WTC11 (cell line): ENCODE results near the gene CDH3. TPM values are rescaled to one million over a fixed set of nuclear protein-coding genes. Genes with fewer than 3 reads are reported as not detected.

Source experiments
- ATAC-seq: fragments of 200-7000 bp; cut with Tn5 transposase; 2 replicates; pipeline ENCODE4 v1.10.0; 2021; ENCODE audit warnings: mild to moderate bottlenecking, moderate library complexity
- CTCF ChIA-PET: fragments of 300-600 bp; sonication (Branson Sonifier 250); formaldehyde crosslinking; loops from one replicate; lab custom pipeline; 2021; ENCODE audit warnings: antibody characterized with exemption; lab: Charles Lee
- POLR2A ChIA-PET: fragments of 350-600 bp; sonication (Branson Sonifier 250); formaldehyde crosslinking; loops from one replicate; lab custom pipeline; 2021; ENCODE audit warnings: antibody characterized with exemption; lab: Charles Lee
- DNase-seq: peaks from one replicate; pipeline ENCODE4 v3.0.0; 2021; ENCODE audit warnings: low spot score
- H3K27ac Mint-ChIP-seq: 2 replicates; pipeline ENCODE4 v1.8.0; 2021; ENCODE audit warnings: mixed read lengths
- H3K27me3 Mint-ChIP-seq: 2 replicates; pipeline ENCODE4 v1.8.0; 2021; ENCODE audit warnings: low read depth, mild to moderate bottlenecking, moderate library complexity, mixed read lengths
- H3K36me3 Mint-ChIP-seq: 2 replicates; pipeline ENCODE4 v1.8.0; 2021; ENCODE audit warnings: mixed read lengths
- H3K4me1 Mint-ChIP-seq: 2 replicates; pipeline ENCODE4 v1.8.0; 2022; ENCODE audit warnings: mixed read lengths
- H3K4me3 Mint-ChIP-seq: 2 replicates; pipeline ENCODE4 v1.8.0; 2021; ENCODE audit warnings: mild to moderate bottlenecking, moderate library complexity, mixed read lengths
- H3K9me3 Mint-ChIP-seq: 2 replicates; pipeline ENCODE4 v1.8.0; 2021; ENCODE audit warnings: mixed read lengths
- AR ChIP-seq: fragments of 250-450 bp; sonication (Bioruptor Pico); IDR thresholded peaks from 2 replicates; pipeline ENCODE4 v1.9.0; 2021; ENCODE audit warnings: mild to moderate bottlenecking
- ATF3 ChIP-seq: sonication (generic); formaldehyde crosslinking; conservative IDR thresholded peaks from 2 replicates; pipeline ENCODE4 v1.8.1; 2022; ENCODE audit warnings: mild to moderate bottlenecking, missing genetic modification reagents
- CDX4 ChIP-seq: fragments of 250-450 bp; sonication (Bioruptor Pico); IDR thresholded peaks from 2 replicates; pipeline ENCODE4 v1.9.0; 2021; ENCODE audit warnings: moderate library complexity, mild to moderate bottlenecking, inconsistent platforms, borderline replicate concordance
- EMX1 ChIP-seq: fragments of 250-450 bp; sonication (Bioruptor Pico); IDR thresholded peaks from 2 replicates; pipeline ENCODE4 v1.8.0; 2021; ENCODE audit warnings: mild to moderate bottlenecking
- FOXK1 ChIP-seq: sonication (generic); formaldehyde crosslinking; IDR thresholded peaks from 2 replicates; pipeline ENCODE4 v1.8.0; 2022; ENCODE audit warnings: mild to moderate bottlenecking, moderate library complexity, missing genetic modification reagents
- FOXP1 ChIP-seq: sonication (generic); formaldehyde crosslinking; IDR thresholded peaks from 2 replicates; pipeline ENCODE4 v1.8.0; 2022; ENCODE audit warnings: missing genetic modification reagents, mild to moderate bottlenecking, moderate library complexity, borderline replicate concordance
- FOXP4 ChIP-seq: sonication (generic); formaldehyde crosslinking; IDR thresholded peaks from 2 replicates; pipeline ENCODE4 v1.8.0; 2022; ENCODE audit warnings: mild to moderate bottlenecking, missing genetic modification reagents
- GRHL2 ChIP-seq: fragments of 250-450 bp; sonication (Bioruptor Pico); IDR thresholded peaks from 2 replicates; pipeline ENCODE4 v1.8.0; 2022; ENCODE audit warnings: mild to moderate bottlenecking, moderate library complexity; ENCODE audit not compliant: insufficient replicate concordance, severe bottlenecking
- HMGXB4 ChIP-seq: sonication (generic); formaldehyde crosslinking; IDR thresholded peaks from 2 replicates; pipeline ENCODE4 v1.8.1; 2023; ENCODE audit warnings: mild to moderate bottlenecking, moderate library complexity, missing genetic modification reagents
- IRF1 ChIP-seq: sonication (generic); formaldehyde crosslinking; IDR thresholded peaks from 2 replicates; pipeline ENCODE4 v1.8.0; 2023; ENCODE audit warnings: missing genetic modification reagents
- KAT7 ChIP-seq: sonication (generic); formaldehyde crosslinking; IDR thresholded peaks from 2 replicates; pipeline ENCODE4 v1.8.1; 2023; ENCODE audit warnings: missing genetic modification reagents, mild to moderate bottlenecking, borderline replicate concordance
- NFATC4 ChIP-seq: fragments of 250-450 bp; sonication (Bioruptor Pico); IDR thresholded peaks from 2 replicates; pipeline ENCODE4 v1.9.0; 2021; ENCODE audit warnings: mild to moderate bottlenecking
- NFYB ChIP-seq: sonication (generic); formaldehyde crosslinking; conservative IDR thresholded peaks from 2 replicates; pipeline ENCODE4 v1.8.0; 2022; ENCODE audit warnings: low read depth, missing genetic modification reagents
- NR2C2 ChIP-seq: sonication (generic); formaldehyde crosslinking; IDR thresholded peaks from 2 replicates; pipeline ENCODE4 v1.8.0; 2022; ENCODE audit warnings: mild to moderate bottlenecking, missing genetic modification reagents
- NR3C1 ChIP-seq: sonication (generic); formaldehyde crosslinking; conservative IDR thresholded peaks from 2 replicates; pipeline ENCODE4 v1.8.1; 2023; ENCODE audit warnings: low read depth, mild to moderate bottlenecking, missing genetic modification reagents
- SP1 ChIP-seq: sonication (generic); formaldehyde crosslinking; conservative IDR thresholded peaks from 2 replicates; pipeline ENCODE4 v1.8.1; 2022; ENCODE audit warnings: missing genetic modification reagents
- ZMAT4 ChIP-seq: fragments of 250-450 bp; sonication (Bioruptor Pico); IDR thresholded peaks from 2 replicates; pipeline ENCODE4 v1.9.0; 2021; ENCODE audit warnings: mild to moderate bottlenecking
- ZNF396 ChIP-seq: fragments of 250-450 bp; sonication (Bioruptor Pico); IDR thresholded peaks from 2 replicates; pipeline ENCODE4 v1.8.0; 2021; ENCODE audit warnings: mild to moderate bottlenecking, moderate library complexity, borderline replicate concordance
- ZNF425 ChIP-seq: fragments of 250-450 bp; sonication (Bioruptor Pico); conservative IDR thresholded peaks from 2 replicates; pipeline ENCODE4 v1.9.0; 2021; ENCODE audit warnings: mild to moderate bottlenecking
- total RNA-seq: library from RNA; stranded (reverse); gene quantifications from 3 replicates; pipeline ENCODE4 v1.2.3, GENCODE V29; 2021

CDH3 gene
- total RNA-seq, 1 experiment from 2014 or later: 128 TPM

GRCh38 chr16:68737730-68738629 is 92.9 kb downstream of the CDH3 start:
- H3K4me1 Mint-ChIP-seq: peaks cover 56% of the 10 kb centered on the region
- ChIA-PET CTCF (interaction anchor here (0.8 to 1.5 kb wide), 8 partner anchors 26 to 228 kb away, joined by 3 to 12 read pairs (median 4); no protein-coding TSS in a partner anchor), POLR2A (interaction anchor here (1.0 to 2.1 kb wide), 5 partner anchors 9 to 208 kb away, joined by 3 to 13 read pairs (median 4); no protein-coding TSS in a partner anchor)
- DNase-seq: peak; percentile 64
- no peaks in the 10 kb centered on the region for H3K27me3 Mint-ChIP-seq
- H3K4me3 Mint-ChIP-seq: peak overlapping the region; percentile 99
- peaks cover 19% of the 10 kb centered on the region for H3K36me3 Mint-ChIP-seq
- TF ChIP-seq FOXK1 (CRISPR knock-in tag): 0 out of 2 replicates have a peak, but pooled peaks have one; percentile 40
- TF ChIP-seq IRF1: peak; percentile 57; the same call in 1 of the 2 replicates
- no peak for TF ChIP-seq NR3C1
- no peak for TF ChIP-seq KAT7
- peak; percentile 47; the same call in 1 of the 2 replicates for TF ChIP-seq FOXP1
- peak; percentile 46; the same call in 1 of the 2 replicates for TF ChIP-seq SP1 (CRISPR knock-in tag)
- 0 out of 2 replicates have a peak, but pooled peaks have one; percentile 38 for TF ChIP-seq FOXP4 (CRISPR knock-in tag)
- TF ChIP-seq HMGXB4 (CRISPR knock-in tag): 0 out of 2 replicates have a peak, but pooled peaks have one; percentile 38
- H3K9me3 Mint-ChIP-seq: no peaks in the 10 kb centered on the region
- peak; percentile 4 for ATAC-seq
- peak overlapping the region; percentile 100 for H3K27ac Mint-ChIP-seq

- peak overlapping the region; percentile 91 for H3K27ac Mint-ChIP-seq
- ChIA-PET CTCF (no interaction called here), POLR2A (interaction anchor here (1.1 kb wide), 1 partner anchor 50 kb away, joined by 4 read pairs; no protein-coding TSS in a partner anchor)
- H3K4me3 Mint-ChIP-seq: peak overlapping the region; percentile 44
- peaks cover 19% of the 10 kb centered on the region for H3K36me3 Mint-ChIP-seq
- H3K27me3 Mint-ChIP-seq: no peaks in the 10 kb centered on the region
- DNase-seq (no peak), ATAC-seq (no peak)
- peaks cover 59% of the 10 kb centered on the region for H3K4me1 Mint-ChIP-seq
- H3K9me3 Mint-ChIP-seq: no peaks in the 10 kb centered on the region
- TF ChIP-seq NR2C2 (no peak), ZMAT4 (CRISPR knock-in tag) (no peak), EMX1 (CRISPR knock-in tag) (no peak), AR (no peak), ZNF396 (CRISPR knock-in tag) (no peak), GRHL2 (CRISPR knock-in tag) (no peak), CDX4 (CRISPR knock-in tag) (no peak), NFATC4 (CRISPR knock-in tag) (no peak), NFYB (CRISPR knock-in tag) (no peak), ATF3 (CRISPR knock-in tag) (no peak), ZNF425 (CRISPR knock-in tag) (no peak), NR3C1 (no peak)
Measured at GRCh38 chr16:68739964-68740627, 95.0 kb downstream of the CDH3 start.
